Endothelial cell of umbilical vein (primary cell): Measurements from ENCODE around the gene SH3BP5.

ENCODE experiments used
- CTCF ChIP-seq, 2 donors: IDR thresholded peaks; 1 replicate in 1 of 2; 2 replicates in 1 of 2; pipeline ENCODE4 v1.5.1; 2011; ENCODE audit warnings: low read length in 2 of 2, mild to moderate bottlenecking in 2 of 2, moderate library complexity in 2 of 2, control low read depth in 1 of 2, inconsistent platforms in 1 of 2, low read depth in 1 of 2; ENCODE audit not compliant: insufficient read depth in 1 of 2; ENCODE audit errors: extremely low read depth in 1 of 2
- EZH2 ChIP-seq: IDR thresholded peaks from 2 replicates; pipeline ENCODE4 v1.6.1; 2012; ENCODE audit warnings: borderline replicate concordance, low read depth, mild to moderate bottlenecking, moderate library complexity, low read length, inconsistent platforms; ENCODE audit not compliant: severe bottlenecking
- JUN ChIP-seq: IDR thresholded peaks from 2 replicates; pipeline ENCODE4 v1.6.1; 2011; ENCODE audit warnings: borderline replicate concordance, low read depth; ENCODE audit not compliant: insufficient read length, insufficient read depth
- MYC ChIP-seq: IDR thresholded peaks from one replicate; pipeline ENCODE4 v1.6.1; 2011; ENCODE audit warnings: mild to moderate bottlenecking, low read depth, low read length
- POLR2A ChIP-seq: IDR thresholded peaks from 2 replicates; pipeline ENCODE4 v1.6.1; 2012; ENCODE audit warnings: low read depth, mild to moderate bottlenecking, control low read depth, low read length
- POLR2AphosphoS5 ChIP-seq: IDR thresholded peaks from 2 replicates; pipeline ENCODE4 v1.6.1; 2012; ENCODE audit warnings: low read depth, mild to moderate bottlenecking, control low read depth, low read length, moderate library complexity; ENCODE audit not compliant: insufficient read depth

GRCh38 chr3:15346516-15346915 lies 14.1 kb upstream of the SH3BP5 start:
- TF ChIP-seq CTCF (IDR thresholded peaks at IDR 0.05; ENCODE audit: extremely low read depth in 1 of 2, insufficient read depth in 1 of 2, low read depth in 1 of 2, low read length in 2 of 2) (no peak), POLR2AphosphoS5 (no peak), POLR2A (no peak), EZH2 (no peak), MYC (no peak), JUN (no peak)
